GM18909 (cell line): ENCODE measurements around the gene ENTPD2.
"Not testable (repeated sequence)": the region's sequence is repeated elsewhere in the genome, so short reads cannot be mapped to it uniquely, and the experiment has no call there.

Experiments used
- ATAC-seq: cut with Tn5 transposase; IDR thresholded peaks from one replicate; pipeline ENCODE4 v1.9.1; 2021; ENCODE audit warnings: mild to moderate bottlenecking; ENCODE audit not compliant: unreplicated experiment, poor library complexity

Gene ENTPD2

GRCh38 chr9:137007108-137007815 lies 46.6 kb downstream of the ENTPD2 start:
- ATAC-seq: no peak

- ATAC-seq: no peak
Measured at GRCh38 chr9:137006116-137007003, 47.5 kb downstream of the ENTPD2 start.

- ATAC-seq: not testable (repeated sequence)
Measured at GRCh38 chr9:137004285-137004684, 49.6 kb downstream of the ENTPD2 start.

GRCh38 chr9:137002646-137003041 lies 51.2 kb downstream of the ENTPD2 start:
- ATAC-seq: no peak

GRCh38 chr9:137001857-137002645 lies 51.8 kb downstream of the ENTPD2 start:
- no peak for ATAC-seq

GRCh38 chr9:137000177-137000930 lies 53.5 kb downstream of the ENTPD2 start:
- ATAC-seq: peak; percentile 74
